NCI-H187 (cell line): Measurements from ENCODE around the gene ASPG.

Experiments
- DNase-seq, 2 experiments: peaks; one replicate each; lab custom pipeline; 2025; lab: John Stamatoyannopoulos, UW

The ASPG gene

DNA sequence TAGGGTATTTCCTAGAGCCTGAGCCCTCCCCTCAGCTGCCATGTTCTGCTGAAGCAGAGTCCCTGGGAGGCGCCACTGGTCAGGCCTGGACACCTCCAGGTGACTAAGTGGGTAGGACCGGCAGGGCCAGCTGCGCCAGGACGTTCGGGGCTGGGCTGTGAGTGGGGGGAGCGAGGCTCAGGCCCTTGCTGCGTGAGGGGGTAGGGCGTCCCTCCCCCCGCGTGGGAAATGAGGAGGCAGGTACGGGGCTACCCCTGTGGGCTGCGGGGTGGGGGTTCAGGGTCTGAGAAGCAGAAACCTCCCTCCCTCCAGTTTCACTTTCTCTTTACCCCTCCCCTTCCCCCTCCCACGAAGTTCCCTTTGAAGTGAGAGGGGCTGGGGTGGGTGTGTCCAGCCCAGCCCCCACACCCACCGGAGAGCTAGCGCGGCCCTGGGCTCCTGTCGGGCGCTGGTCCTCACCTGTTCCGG is 30.8 kb downstream of the ASPG start:
- DNase-seq = no peak

DNA sequence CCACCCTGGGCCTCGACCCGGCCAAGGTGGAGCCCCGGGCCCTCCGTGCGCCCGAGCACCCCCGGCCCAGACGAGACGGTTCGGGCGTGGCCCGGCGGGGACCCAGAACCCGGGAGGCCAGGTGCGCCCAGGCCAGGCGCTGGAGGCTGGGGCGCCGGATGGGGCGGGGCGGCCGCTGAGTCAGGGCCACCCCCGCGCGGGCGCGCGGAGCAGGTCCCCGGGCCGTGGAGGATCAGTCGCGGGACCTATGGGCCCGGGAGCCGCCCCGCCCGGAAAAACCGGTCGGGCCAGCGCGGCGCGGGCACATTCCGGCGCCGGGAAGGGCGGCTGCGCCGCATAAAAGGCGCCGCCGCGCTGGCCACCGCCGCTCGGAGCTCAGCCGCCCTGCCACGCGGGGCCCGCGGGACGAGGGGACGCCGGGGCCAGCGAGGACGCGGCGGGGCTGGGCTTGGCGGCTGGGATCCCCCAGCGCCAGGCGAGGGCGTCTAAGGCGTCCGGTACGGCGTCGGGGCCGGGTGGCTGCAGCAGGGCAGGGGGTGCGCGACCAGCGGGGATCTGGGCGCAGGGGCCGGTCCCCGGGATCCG is 31.3 kb downstream of the ASPG start:
- DNase-seq = no peak

DNA sequence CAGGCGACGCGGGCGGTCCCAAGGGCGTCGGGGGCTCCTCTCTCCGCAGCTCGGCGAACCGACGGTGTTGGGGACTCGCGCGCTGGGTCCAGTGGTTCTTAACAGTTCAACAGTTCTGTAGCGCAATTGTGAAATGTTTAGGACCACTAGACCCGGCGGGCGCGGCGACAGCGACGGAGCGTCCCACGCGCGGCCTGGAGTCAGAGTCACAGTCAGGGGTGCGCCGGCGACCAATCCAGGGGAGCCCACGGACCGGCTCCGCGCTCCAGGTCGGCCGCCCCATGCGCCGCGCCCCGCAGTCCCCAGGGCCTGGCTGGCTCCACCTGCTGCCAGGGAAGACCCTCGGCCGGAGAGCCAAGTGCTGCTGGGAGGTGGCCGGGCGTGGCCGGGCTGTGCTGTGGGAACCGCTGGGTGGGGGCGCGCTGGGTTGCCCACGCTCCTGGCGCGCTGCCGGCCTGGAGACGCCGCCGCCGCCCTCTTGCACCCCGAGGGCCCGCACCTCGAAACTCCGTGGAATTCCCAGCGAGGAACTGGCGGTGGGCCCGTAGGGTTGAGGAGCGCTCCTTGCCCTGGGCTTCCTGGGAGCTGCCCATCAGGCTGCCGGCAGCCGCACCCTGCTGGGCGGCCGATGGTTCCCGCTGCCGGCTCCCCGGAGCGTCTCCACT is 32.0 kb downstream of the ASPG start:
- DNase-seq = no peak

DNA sequence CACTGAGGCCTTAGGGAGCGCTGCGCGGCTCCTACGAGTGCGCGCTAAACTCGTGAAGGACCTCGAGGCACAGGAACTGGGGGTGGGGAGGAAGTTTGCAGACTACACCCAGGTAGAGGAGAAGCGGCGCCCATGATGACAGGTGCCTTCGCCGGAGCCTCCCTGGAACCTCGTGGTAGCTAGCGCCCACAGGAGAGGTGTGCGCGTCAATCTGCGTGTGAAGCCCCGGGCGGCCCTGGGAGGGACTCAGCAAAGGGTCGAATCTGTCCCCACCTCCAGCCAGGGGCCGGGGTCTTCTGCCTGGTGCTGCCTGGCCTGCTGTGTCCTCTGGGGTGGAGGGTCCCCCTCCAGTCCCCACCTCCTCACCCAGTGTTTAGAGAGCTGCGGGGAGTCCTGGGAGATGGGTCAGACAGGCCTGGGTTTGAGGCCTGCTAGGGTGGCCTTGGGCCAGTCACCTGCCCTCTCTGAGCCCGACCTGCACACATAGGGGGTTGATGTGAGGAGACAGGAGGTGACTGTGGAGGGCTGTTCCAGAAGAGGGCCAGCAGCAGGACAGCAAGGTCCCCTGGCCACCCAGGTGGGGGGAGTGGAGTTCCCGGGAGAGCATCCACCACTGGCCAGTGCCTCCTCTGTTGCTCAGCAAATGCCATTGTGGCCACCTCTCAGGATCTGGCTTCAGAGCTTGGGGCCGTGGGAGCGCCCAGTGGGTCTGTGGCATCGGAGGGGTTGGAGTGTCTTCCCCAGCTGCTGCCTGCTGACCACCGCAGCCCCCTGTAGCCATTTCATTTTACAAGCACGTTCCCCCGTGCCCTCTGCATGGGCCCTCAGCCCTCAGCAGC is 32.7 kb downstream of the ASPG start:
- DNase-seq = no peak

DNA sequence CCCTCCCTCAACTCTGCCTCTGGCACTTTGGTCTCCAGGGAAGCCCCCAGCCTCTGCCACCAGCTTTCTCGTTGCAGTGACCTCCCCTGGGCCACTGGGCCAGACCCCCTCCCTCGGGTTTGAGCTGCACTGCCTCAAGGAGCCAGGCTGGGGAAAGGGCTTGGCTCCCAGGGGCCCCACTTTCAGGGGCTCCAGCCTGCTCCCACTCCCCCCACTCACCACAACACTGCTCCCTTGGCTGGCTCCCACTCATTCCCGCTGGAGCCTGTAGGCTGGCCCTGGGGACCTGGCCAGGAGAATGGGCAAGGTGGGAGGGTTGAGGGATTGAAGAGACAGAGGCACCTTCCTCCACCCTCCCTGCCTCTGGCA is 33.6 kb downstream of the ASPG start:
- DNase-seq = no peak

DNA sequence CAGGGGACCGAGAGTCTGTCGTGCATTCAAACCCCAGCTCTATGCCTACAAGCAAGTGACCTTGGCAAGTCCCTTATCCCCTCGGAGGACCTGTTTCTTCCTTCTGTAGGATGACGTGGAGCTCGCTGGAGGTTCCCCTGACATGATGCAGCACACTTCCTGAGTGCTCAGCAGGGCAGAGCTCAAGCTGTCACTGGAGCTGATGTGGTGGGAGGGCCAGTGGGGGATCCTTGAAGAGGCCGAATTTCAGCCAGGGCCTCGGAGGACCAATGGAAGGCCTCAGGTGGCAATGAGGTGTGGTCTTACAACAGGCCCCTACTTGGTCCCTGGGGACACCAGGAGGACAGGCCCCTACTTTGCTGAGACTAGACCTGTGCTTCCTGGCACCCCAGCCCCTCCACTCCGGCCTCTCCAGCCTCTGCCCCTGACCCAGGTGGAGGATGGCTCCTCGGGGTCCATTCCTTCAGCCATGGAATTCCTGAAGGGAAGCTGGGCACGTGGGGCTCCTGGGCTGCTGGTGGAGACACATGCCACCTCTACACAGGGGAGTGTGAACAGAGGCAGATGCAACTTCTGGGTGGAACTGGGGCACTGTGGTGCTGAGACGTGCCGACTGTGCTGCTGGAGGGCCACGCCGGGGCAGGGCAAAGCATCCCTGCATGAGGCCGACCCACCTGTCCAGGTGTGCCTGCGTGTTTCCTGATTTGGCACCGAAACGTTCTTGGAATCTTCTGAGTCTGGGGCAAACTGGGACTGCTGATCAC is 34.2 kb downstream of the ASPG start:
- no peak for DNase-seq

DNA sequence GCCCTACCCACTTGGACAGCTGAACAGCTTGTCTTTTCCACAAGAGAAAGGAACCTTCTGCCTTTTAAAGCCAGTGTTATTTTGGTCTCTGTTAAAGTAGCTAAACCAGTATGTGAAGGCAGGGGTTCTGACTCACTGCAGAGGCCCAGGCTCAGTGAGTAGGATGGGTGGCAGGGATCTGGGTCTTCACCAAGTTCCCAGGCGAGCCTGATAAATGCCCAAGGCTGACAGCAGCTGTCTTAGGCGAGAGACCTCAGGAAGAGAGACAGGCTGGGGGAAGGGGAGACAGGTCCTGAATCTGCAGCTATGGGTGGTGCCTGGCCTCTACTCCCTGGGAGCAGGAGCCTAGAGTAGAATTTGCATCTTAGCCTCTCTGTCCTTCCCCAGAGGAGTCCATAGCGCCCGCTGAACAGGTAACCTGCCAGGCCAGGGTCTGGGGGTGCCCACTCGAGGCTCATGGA is 34.8 kb downstream of the ASPG start:
- no peak for DNase-seq

DNA sequence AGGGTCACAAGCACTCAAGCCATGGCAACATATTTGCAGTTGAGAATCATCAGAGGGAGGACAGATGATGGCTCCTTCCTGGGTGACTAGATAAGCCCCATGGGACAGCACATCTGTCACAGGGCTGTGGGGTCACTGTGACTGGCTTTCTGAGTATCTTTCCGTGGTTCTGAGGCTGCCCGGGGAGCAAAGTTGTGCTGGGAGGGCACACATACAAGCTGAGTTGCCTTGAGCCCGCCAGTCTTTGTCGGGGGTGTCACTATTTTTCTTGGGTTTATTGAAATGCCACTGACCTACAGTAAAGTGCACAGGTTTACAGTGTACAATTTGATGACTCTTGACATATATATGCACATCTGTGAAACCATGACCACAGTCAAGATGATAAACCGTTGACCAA is 35.6 kb downstream of the ASPG start:
- no peak for DNase-seq

DNA sequence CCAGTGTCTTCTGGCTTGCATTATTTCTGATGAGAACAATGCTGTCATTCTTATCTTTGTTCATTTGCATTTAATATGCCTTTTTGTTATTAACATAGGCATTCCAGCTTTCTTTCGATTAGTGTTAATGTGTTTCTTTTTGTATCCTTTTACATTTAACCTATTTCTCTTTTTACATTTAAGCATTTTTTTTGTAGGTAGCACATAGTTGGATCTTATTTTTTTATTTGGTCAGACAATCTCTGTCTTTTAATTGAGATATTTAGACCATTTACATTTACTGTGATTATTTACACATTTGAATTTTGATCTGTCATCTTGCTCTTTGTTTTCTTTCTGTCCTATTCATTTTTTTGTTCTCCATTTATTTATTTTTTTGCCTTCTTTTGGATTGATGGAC is 38.4 kb downstream of the ASPG start:
- no peak for DNase-seq

DNA sequence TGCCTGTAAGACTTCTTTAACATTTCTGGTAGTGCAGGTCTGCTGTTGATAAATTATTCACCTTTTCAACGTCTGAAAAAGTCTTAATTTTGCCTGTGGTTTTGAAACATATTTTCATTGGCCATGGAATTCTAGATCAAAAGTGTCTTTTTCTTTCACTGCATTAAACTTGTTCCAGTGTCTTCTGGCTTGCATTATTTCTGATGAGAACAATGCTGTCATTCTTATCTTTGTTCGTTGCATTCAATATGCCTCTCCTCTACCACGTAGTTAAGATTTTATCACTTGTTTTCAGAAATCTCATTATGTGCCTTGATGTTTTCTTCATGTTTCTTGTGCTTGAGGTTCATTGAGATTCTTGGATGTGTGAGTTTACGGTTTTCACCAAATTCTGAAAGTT is 39.5 kb downstream of the ASPG start:
- no peak for DNase-seq

DNA sequence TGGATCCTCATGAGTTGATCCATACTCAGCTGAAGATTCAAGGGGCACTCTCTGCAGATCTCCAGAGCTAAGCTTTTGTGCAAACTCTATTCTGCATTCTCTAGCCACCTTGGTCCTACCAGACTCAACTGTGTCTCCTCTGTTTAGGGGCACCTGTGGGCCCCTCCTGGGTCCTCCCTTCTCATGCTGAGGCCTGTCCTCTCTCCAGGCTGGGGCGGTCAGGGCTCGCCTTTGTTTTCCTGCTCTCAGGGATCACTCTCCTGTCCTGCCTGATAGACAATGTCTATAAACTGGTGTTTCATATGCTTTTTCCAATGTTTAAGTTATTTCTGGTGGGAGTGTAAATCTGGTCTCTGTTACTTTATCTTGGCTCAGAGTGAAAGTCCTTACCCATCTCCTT is 41.3 kb downstream of the ASPG start:
- no peak for DNase-seq

DNA sequence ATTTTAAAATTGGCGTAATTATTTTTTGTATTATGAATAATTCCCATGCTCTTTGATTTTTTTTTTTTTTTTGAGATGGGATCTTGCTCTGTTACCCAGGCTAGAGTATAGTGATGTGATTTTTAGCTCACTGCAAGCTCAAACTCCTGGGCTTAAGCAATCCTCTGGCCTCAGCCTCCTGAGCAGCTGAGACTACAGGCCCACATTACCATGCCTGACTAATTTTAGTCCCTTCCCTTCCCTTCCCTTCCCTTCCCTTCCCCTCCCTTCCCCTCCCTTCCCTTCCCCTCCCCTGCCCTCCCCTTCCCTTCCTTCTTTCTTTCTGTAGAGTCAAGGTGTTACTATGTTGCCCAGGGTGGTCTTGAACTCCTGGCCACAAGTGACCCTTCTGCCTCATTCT is 43.5 kb downstream of the ASPG start:
- DNase-seq = no peak

DNA sequence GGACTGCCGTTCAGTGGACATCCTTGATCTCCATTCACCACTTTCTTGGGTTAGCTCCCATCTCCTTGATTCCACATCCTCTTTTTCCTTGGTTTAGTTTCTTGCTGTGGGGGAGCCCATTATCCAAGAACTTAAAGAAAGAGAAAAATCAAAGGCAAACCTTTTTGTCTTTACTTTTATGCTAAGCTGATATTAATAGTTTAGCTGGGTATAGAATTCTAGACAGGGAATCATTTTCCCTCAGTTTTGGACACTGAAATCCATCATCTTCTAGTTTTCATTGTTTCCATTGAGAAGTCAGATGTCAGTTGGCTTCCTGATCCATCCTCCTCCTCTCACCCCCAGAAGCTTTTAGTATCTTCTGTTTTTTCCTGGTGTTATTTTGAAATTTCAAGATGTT is 44.1 kb downstream of the ASPG start:
- no peak for DNase-seq

DNA sequence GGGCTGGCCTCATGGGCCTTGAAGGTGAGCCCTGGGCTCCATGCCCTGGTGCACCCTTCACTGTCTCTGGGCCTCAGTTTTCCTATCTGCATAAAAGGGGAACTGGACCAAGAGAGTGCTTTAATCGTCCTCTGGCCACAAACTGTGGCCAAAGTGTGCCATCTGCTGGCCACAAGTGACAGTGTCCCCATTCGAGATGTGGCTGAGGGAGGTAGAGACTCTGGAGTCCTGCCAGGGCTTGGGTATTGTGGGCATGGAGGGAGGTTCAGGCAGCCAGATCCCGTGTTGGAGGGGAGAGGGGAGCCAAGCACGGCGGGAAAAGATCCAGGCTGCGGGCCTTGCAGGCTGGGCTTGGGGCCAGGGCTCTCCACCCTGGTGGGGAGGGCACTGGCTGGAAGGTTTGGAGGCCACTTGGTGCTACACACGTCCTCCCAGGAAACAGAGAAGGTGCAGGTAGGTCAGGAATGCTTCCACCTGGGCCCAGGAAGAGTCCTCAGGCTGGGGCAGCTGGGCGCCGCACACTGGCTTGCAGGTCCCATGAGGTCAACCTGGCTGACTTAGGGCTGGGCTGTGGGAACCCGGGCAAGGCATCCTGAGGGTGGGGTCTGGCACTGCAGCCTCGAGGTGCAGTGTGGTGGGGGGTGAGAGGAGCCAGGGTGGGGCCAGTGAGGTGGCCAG is 45.6 kb downstream of the ASPG start:
- DNase-seq = peak in 1 of 2 experiments; percentile 22

DNA sequence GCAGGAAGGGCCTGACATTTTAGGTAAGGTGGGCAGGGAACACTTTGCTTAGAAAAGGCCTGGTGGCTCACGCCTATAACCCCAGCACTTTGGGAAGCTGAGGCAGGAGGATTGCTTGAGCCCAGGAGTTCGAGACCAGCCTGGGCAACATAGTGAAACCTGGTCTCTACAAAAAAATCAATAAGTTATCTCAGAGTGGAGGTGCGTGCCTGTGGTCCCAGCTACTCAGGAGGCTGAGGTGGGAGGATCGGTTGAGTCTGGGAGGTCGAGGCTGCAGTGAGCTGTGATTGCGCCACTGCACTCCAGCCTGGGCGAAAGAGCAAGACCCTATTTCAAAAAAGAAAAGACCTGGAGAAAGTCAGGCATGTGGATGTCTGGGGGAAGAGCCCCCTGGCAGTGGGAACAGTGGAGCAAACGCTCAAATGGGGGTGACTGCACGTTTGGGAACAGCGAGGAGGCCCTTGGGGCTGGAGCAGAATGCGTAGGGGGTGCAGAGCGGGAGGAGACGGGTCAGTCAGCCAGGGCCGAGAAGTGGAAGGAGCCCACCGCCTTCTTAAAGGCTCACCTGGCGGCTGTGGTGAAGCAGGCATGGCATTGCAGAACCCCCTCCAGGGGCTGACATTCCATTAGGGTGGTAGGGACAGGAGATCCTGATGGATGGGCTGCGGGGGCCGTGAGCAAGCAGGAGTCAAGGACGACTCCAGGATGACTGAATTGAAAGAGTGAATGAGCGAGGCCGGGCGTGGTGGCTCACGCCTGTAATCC is 46.6 kb downstream of the ASPG start:
- no peak for DNase-seq

DNA sequence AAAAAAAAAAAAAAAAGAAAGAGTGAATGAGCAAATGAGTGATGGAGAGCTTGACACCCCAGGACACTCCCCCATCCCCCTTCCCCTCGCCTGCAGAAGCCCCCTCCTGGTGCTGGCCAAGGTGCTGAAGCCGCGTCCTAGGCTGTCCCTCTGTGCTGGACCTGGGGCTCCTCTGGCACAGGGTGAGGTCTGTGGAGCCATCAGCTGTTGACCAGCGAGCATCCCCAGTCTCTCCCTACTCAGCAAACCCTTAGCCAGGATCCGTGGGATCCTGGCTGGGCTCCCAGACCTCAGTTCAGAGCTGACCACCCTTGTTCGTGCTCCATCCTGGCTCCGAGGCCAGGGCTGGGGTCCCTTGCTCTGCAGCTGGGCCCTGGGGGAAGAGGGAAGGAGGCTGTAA is 47.5 kb downstream of the ASPG start:
- no peak for DNase-seq

DNA sequence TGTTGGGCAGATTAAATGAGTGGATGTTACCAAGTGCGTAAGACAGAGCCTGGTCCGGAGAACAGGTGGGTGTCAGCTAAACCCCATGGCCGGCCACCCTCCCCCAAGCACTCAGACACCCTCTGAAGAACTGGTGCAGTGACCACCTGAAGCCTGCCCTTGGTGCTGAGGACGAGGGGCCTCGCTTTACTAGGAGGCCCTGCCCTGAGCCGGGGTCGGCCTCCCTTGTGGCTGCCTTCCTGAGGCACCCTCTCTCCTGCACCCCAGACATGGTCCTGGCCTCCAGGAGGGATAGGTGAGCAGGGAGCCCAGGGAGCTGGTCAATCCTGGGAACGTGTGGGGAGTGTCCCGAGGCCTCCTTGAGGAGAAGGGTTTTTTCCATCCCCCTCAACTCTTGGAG is 48.0 kb downstream of the ASPG start:
- DNase-seq = no peak

DNA sequence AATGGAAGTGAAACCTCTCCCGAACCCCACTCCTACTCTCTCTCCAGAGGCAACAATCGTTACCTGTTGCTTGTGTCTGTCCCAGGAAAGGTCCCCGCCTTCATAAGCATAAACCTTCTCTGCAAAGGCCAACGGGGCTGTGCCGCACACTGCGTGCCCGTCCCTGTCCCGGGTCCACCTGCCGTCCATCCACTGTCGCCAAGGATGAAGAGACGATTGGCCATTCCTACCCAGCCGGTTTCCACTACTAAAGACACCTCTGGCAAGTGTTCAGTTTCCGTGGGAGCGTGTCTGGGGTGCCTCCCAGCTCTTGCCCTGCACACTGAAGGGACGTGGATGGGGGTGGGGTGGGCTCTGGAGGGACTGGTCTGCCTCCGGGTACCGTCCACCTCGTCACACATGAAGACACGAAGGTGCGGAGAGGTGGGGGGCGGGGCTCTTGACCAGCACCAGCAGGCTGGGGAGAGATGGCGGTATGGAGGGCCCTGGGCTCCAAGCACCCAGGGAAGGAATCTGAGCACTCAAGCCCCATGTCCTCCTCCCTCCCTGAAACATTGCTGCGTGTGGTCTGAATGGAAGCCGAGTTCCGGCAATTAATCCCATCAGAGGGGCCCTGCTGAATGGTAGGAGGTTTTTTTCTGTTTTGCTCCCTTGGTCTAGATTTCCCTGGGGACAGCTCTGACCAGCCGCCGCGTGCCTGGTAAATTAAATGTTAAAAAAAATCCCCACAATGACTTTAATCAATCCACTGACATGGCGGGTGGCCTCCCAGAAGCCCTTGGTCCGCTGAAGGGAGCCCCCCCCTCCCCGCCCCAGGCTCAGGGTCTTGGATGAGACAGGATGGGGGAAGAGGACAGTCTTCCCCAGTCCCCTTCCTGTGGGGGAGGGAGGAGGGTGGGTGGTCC is 48.8 kb downstream of the ASPG start:
- DNase-seq = no peak

DNA sequence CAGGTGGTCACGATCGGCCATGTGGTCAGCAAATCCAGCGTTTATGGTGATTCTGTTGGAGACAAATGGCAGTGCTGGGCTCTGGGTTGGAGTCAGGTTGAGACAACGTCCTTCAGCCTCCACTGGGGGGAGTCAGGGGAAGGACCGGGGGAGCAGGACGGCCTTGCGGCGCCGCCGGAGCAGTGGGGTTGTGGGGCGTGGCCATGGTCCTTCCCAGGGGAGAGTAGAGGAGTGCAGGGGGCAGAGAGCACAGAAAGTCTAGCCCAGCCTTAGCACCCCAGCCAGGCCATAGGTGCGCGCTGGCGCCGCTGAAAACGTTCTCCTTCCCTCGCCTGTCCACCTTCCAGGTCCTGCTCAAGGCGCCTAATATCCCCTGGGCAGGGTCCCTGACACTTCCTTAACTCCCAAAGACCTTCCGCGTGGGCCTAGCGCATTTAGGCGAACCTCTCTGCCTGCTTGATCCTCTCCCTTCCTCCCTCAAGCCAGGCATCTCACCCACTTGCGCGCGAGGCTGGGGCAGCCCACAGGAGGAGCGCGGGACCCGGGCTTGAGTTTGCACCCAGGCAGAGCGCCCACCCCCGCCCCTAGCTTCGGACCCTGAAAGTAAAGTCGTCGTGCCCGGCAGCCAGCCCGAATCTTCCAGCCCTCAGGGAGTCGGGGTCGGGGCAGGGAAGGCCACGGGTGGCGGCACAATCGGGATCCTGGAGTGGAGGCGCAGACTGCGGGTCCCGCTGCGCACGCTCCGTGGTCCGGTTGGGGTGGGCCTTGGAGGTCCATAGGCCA is 49.8 kb downstream of the ASPG start:
- no peak for DNase-seq
